Gastroesophageal sphincter (tissue), 3 donors: ENCODE data around the gene NKD1.

Experiments used
- POLR2A ChIP-seq, 2 donors: fragments of 450-650 bp; IDR thresholded peaks; one replicate each; pipeline ENCODE4 v1.6.1; 2017; ENCODE audit warnings: antibody characterized with exemption in 2 of 2, mild to moderate bottlenecking in 2 of 2, moderate library complexity in 1 of 2
- POLR2AphosphoS5 ChIP-seq: sonication (generic); formaldehyde crosslinking; IDR thresholded peaks from one replicate; pipeline ENCODE4 v1.6.1; 2017; ENCODE audit warnings: antibody characterized with exemption
- TF ChIP-seq, protein P1 (sequence below), 4 experiments: fragments of 200-600 bp in 2 of 4; fragments of 450-650 bp in 2 of 4; sonication (generic) in 1 of 4; IDR thresholded peaks; one replicate each; pipeline ENCODE4 v1.5.1; 2017 to 2019; ENCODE audit warnings: antibody characterized with exemption in 4 of 4, mild to moderate bottlenecking in 2 of 4, moderate library complexity in 2 of 4

GRCh38 chr16:50534556-50534955 is 13.6 kb upstream of the NKD1 start:
- TF ChIP-seq, protein P1, sequence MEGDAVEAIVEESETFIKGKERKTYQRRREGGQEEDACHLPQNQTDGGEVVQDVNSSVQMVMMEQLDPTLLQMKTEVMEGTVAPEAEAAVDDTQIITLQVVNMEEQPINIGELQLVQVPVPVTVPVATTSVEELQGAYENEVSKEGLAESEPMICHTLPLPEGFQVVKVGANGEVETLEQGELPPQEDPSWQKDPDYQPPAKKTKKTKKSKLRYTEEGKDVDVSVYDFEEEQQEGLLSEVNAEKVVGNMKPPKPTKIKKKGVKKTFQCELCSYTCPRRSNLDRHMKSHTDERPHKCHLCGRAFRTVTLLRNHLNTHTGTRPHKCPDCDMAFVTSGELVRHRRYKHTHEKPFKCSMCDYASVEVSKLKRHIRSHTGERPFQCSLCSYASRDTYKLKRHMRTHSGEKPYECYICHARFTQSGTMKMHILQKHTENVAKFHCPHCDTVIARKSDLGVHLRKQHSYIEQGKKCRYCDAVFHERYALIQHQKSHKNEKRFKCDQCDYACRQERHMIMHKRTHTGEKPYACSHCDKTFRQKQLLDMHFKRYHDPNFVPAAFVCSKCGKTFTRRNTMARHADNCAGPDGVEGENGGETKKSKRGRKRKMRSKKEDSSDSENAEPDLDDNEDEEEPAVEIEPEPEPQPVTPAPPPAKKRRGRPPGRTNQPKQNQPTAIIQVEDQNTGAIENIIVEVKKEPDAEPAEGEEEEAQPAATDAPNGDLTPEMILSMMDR (IDR thresholded peaks at IDR 0.05): no peak
- TF ChIP-seq POLR2AphosphoS5 (no peak), POLR2A (IDR thresholded peaks at IDR 0.05) (no peak)
